ENCODE results near the gene LRSAM1.

The LRSAM1 gene

GRCh38 chr9:127444921-127445850 lies 6.1 kb upstream of the LRSAM1 start:
- TF ChIP-seq POLR2A (IDR thresholded peaks at IDR 0.05; ENCODE audit: low read depth, low read length), result no peak; the same call in 1 of the 2 replicates
- TF ChIP-seq POLR2AphosphoS5 (IDR thresholded peaks at IDR 0.05; ENCODE audit: low read depth, low read length), result peak; percentile 15; the same call in 1 of the 2 replicates
- 0 out of 2 replicates have a peak, but pooled peaks have one; percentile 3 for TF ChIP-seq POU2F2 (IDR thresholded peaks at IDR 0.05; ENCODE audit: low read depth, low read length)
- DNase-seq (ENCODE audit: insufficient read length, low spot score) (no peak), FAIRE-seq (no peak)

GRCh38 chr9:127445851-127446712 lies 5.2 kb upstream of the LRSAM1 start:
- no peak for TF ChIP-seq SPI1 (IDR thresholded peaks at IDR 0.05; ENCODE audit: low read depth, low read length)
- TF ChIP-seq POLR2A (IDR thresholded peaks at IDR 0.05; ENCODE audit: low read depth, low read length), result peak; percentile 58; the same call in 1 of the 2 replicates
- TF ChIP-seq POLR2AphosphoS5 (IDR thresholded peaks at IDR 0.05; ENCODE audit: low read depth, low read length), result peak; percentile 79
- FAIRE-seq (no peak), DNase-seq (ENCODE audit: insufficient read length, low spot score) (no peak)

- FAIRE-seq (no peak), DNase-seq (ENCODE audit: insufficient read length, low spot score) (no peak)
- TF ChIP-seq POLR2A (IDR thresholded peaks at IDR 0.05; ENCODE audit: low read depth, low read length), result peak; percentile 64; the same call in 1 of the 2 replicates
- TF ChIP-seq POU2F2 (IDR thresholded peaks at IDR 0.05; ENCODE audit: low read depth, low read length), result no peak
- 0 out of 2 replicates have a peak, but pooled peaks have one; percentile 14 for TF ChIP-seq POLR2AphosphoS5 (IDR thresholded peaks at IDR 0.05; ENCODE audit: low read depth, low read length)
Measured at GRCh38 chr9:127446713-127447415, 4.4 kb upstream of the LRSAM1 start.

DNA sequence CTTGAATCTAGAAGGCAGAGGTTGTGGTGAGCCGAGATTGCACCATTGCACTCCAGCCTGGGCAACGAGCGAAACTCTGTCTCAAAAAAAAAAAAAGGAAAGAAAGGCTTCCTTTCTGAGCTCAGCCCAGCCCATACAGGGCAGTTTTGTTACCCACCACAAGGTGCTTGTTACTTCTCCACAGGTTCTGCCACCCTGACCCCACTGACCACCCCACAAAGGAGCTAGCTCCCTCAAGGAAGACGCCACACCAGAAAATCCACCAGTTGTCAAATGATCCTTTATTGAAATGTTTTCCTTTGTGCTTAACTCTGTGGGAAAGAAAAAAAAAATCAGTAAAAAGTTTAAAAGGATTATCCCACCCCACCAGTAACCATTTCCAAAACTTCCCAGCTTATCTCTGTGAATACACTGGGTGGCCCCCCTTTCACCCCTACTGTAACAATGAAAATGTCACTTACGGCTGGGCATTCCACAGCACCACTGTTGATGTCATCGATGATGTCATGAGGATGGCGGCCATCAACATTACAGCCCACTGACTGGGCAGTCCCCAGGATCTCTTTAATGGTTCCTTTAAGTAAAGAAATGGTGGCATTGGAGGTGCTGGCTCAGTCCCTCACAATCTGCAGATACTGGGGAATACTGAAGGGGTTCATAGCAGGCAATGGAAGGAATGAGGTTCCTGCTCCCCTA lies 3.7 kb upstream of the LRSAM1 start:
- DNase-seq (ENCODE audit: insufficient read length, low spot score), result no peak
- no peak for FAIRE-seq
- TF ChIP-seq PAX5 (IDR thresholded peaks at IDR 0.05; ENCODE audit: insufficient read depth, low read length, severe bottlenecking), result no peak
- TF ChIP-seq POLR2A (IDR thresholded peaks at IDR 0.05; ENCODE audit: low read depth, low read length), result no peak
- TF ChIP-seq TAF1 (IDR thresholded peaks at IDR 0.05; ENCODE audit: low read depth, low read length), result no peak
- no peak; the same call in 1 of the 2 replicates for TF ChIP-seq POLR2AphosphoS5 (IDR thresholded peaks at IDR 0.05; ENCODE audit: low read depth, low read length)
- TF ChIP-seq SPI1 (IDR thresholded peaks at IDR 0.05; ENCODE audit: low read depth, low read length), result no peak
- no peak for TF ChIP-seq POU2F2 (IDR thresholded peaks at IDR 0.05; ENCODE audit: low read depth, low read length)

DNA sequence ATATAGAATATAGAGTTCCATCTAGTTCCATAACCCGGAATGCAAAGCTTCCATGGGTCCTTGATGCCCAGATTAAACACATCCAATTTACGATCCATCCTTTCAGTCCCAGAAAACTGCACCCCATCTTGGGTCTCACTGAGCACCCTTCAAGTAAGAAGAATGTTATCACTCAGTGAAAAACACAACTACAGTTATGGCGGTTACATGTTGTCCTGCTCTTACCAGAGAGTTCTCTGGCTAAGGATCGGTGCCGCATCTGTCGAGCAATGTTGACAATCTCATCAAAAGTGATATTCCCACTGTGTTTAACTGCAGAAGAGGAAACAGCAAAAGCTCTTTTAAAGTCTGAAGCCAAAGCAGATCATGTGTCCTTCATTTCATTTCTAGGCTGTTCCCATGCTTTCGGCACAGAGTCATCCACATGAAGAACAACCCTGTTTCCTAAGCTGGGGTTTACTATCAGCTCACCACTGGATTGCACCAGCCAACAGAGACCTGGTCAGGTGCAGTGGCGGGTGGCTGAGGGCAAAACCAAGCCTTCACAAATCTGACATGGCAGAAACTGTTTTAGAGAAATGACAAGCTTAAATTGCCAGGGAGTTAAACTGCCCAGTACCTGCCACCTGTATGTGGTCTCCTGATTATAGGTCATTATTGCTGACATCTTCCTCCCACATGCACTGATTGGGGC lies 3.1 kb upstream of the LRSAM1 start:
- no peak for FAIRE-seq
- TF ChIP-seq SPI1 (IDR thresholded peaks at IDR 0.05; ENCODE audit: low read depth, low read length) (no peak), POLR2AphosphoS5 (IDR thresholded peaks at IDR 0.05; ENCODE audit: low read depth, low read length) (no peak; the same call in 1 of the 2 replicates), TAF1 (IDR thresholded peaks at IDR 0.05; ENCODE audit: low read depth, low read length) (no peak), POU2F2 (IDR thresholded peaks at IDR 0.05; ENCODE audit: low read depth, low read length) (no peak), POLR2A (IDR thresholded peaks at IDR 0.05; ENCODE audit: low read depth, low read length) (no peak), PAX5 (IDR thresholded peaks at IDR 0.05; ENCODE audit: insufficient read depth, low read length, severe bottlenecking) (no peak)
- no peak for DNase-seq (ENCODE audit: insufficient read length, low spot score)

DNA sequence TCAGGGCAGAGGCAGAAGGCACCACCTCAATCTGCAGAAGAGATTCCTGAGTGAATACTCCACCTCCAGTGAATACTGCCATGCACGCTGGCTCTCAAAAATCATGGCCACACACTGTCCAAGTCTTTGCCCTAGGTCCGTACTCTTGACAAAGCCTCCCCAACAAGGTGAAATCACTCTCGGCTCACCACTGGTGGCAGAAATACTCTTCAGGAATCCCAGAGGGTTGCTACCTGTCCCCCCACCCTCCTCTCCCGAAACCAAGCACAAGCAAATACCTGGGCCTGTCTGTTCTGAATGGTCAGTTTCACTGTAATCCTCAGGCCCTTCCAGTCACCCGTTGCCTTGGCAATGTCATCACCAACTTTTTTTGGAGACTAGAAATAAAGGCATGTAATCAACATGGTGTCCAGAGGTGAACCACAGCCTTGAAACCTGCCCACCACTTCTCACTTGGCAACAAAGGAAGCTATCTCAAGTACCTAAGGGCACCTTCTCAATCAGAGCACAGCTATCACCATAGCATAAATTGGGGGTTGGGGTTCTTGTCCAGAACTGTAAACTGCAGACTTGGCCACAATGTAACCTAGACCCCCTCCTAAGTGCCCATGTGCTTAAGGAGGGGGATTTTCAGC lies 1.9 kb upstream of the LRSAM1 start:
- peak; percentile 27; the same call in 1 of the 2 replicates for TF ChIP-seq POU2F2 (IDR thresholded peaks at IDR 0.05; ENCODE audit: low read depth, low read length)
- peak; percentile 59; the same call in 1 of the 2 replicates for TF ChIP-seq POLR2A (IDR thresholded peaks at IDR 0.05; ENCODE audit: low read depth, low read length)
- TF ChIP-seq PAX5 (IDR thresholded peaks at IDR 0.05; ENCODE audit: insufficient read depth, low read length, severe bottlenecking), result no peak
- TF ChIP-seq POLR2AphosphoS5 (IDR thresholded peaks at IDR 0.05; ENCODE audit: low read depth, low read length), result no peak
- no peak for TF ChIP-seq TAF1 (IDR thresholded peaks at IDR 0.05; ENCODE audit: low read depth, low read length)
- TF ChIP-seq SPI1 (IDR thresholded peaks at IDR 0.05; ENCODE audit: low read depth, low read length), result no peak
- FAIRE-seq, result peak; percentile 40
- DNase-seq (ENCODE audit: insufficient read length, low spot score), result no peak

- DNase-seq (ENCODE audit: insufficient read length, low spot score) (no peak), FAIRE-seq (peak; percentile 40)
- TF ChIP-seq PAX5 (IDR thresholded peaks at IDR 0.05; ENCODE audit: insufficient read depth, low read length, severe bottlenecking) (no peak), TAF1 (IDR thresholded peaks at IDR 0.05; ENCODE audit: low read depth, low read length) (0 out of 2 replicates have a peak, but pooled peaks have one; percentile 9)
Measured at GRCh38 chr9:127450243-127450760, 1.0 kb upstream of the LRSAM1 start.

GRCh38 chr9:127451608-127451857 lies 223 bp downstream of the LRSAM1 start:
- DNase-seq (ENCODE audit: insufficient read length, low spot score), result no peak
- FAIRE-seq, result no peak
- TF ChIP-seq TAF1 (IDR thresholded peaks at IDR 0.05; ENCODE audit: low read depth, low read length) (no peak), POLR2A (IDR thresholded peaks at IDR 0.05; ENCODE audit: low read depth, low read length) (no peak), SPI1 (IDR thresholded peaks at IDR 0.05; ENCODE audit: low read depth, low read length) (no peak), POU2F2 (IDR thresholded peaks at IDR 0.05; ENCODE audit: low read depth, low read length) (no peak), POLR2AphosphoS5 (IDR thresholded peaks at IDR 0.05; ENCODE audit: low read depth, low read length) (no peak), PAX5 (IDR thresholded peaks at IDR 0.05; ENCODE audit: insufficient read depth, low read length, severe bottlenecking) (no peak)

Data from GM12891 (cell line).